HCT116 (cell line): Measurements from ENCODE around the gene DCAF15. TPM values are rescaled to one million over a fixed set of nuclear protein-coding genes. Genes with fewer than 3 reads are reported as not detected.

Experiments
- ATAC-seq: fragments of 200-7000 bp; cut with Tn5 transposase; 2 replicates; pipeline ENCODE4 v1.9.1; 2020; ENCODE audit warnings: mild to moderate bottlenecking, moderate library complexity
- BruUV-seq: library from RNA; stranded (reverse); fragments of 400-500 nt; replicated peaks from 2 replicates; lab custom pipeline; 2021; lab: Mats Ljungman, UMichigan
- CTCF ChIA-PET: fragments of 300-600 bp; sonication (Branson Sonifier 250); formaldehyde crosslinking; loops from one replicate; lab custom pipeline; 2021; ENCODE audit warnings: antibody characterized with exemption; lab: Charles Lee
- POLR2A ChIA-PET: fragments of 300-600, 350-600 bp; sonication (Branson Sonifier 250); formaldehyde crosslinking; loops from one replicate; lab custom pipeline; 2021; ENCODE audit warnings: antibody characterized with exemption; lab: Charles Lee
- RAD21 ChIA-PET, 2 experiments: fragments of 300-600 bp; sonication (Branson Sonifier 250); formaldehyde crosslinking; loops; one replicate each; lab custom pipeline; 2023; ENCODE audit warnings: low total read pairs in 2 of 2; ENCODE audit not compliant: uncharacterized antibody in 2 of 2, unreplicated experiment in 2 of 2, low non-redundant PET in 1 of 2; lab: Charles Lee
- DNase-seq: peaks from one replicate; pipeline ENCODE4 v3.0.0-alpha.2; 2010; ENCODE audit warnings: low read depth, low spot score
- H2AFZ ChIP-seq: fragments of 200-600 bp; shearing (Covaris generic), sonication (generic); 2 replicates; pipeline ENCODE4 v1.6.1; 2017; ENCODE audit warnings: low read depth, mixed run types, mixed read lengths, antibody characterized with exemption, low read length; ENCODE audit not compliant: poor library complexity, severe bottlenecking
- H3K27ac ChIP-seq: 2 replicates; pipeline ENCODE4 v1.5.1; 2012; ENCODE audit warnings: low read depth, low read length
- H3K27me3 ChIP-seq: fragments of 200-600 bp; sonication (generic); 2 replicates; pipeline ENCODE4 v1.6.1; 2016; ENCODE audit warnings: mixed run types, low read length, mixed read lengths; ENCODE audit not compliant: insufficient read depth
- H3K36me3 ChIP-seq, 2 experiments: fragments of 200-500 bp in 1 of 2; fragments of 200-600 bp in 1 of 2; sonication (Bioruptor generic) in 1 of 2; sonication (generic) in 1 of 2; 2 replicates each; pipeline versions ENCODE4 v1.5.1 to v1.6.1; 2014 to 2016; ENCODE audit warnings: low read length in 2 of 2, inconsistent platforms in 1 of 2, mixed read lengths in 1 of 2, mixed run types in 1 of 2; ENCODE audit not compliant: insufficient read depth in 2 of 2, control insufficient read depth in 1 of 2
- H3K4me1 ChIP-seq, 2 experiments: fragments of 200-600 bp in 1 of 2; sonication (generic) in 1 of 2; 2 replicates each; pipeline versions ENCODE4 v1.5.1 to v1.6.1; 2012 to 2017; ENCODE audit warnings: low read length in 2 of 2, inconsistent platforms in 1 of 2, mild to moderate bottlenecking in 1 of 2, mixed read lengths in 1 of 2, mixed run types in 1 of 2, moderate library complexity in 1 of 2; ENCODE audit not compliant: insufficient read depth in 2 of 2, control insufficient read depth in 1 of 2
- H3K4me2 ChIP-seq: fragments of 200-600 bp; sonication (generic); 2 replicates; pipeline ENCODE4 v1.6.1; 2017; ENCODE audit warnings: mixed run types, low read length, mixed read lengths
- H3K4me3 ChIP-seq, 2 experiments: fragments of 200-600 bp in 1 of 2; sonication (generic) in 1 of 2; replicated peaks in 1 of 2; 2 replicates each; pipeline ENCODE4 v1.5.1; 2011 to 2016; ENCODE audit warnings: low read length in 2 of 2, control low read depth in 1 of 2, low read depth in 1 of 2, mild to moderate bottlenecking in 1 of 2, mixed read lengths in 1 of 2, mixed run types in 1 of 2
- H3K79me2 ChIP-seq: fragments of 200-600 bp; sonication (generic); 2 replicates; pipeline ENCODE4 v1.6.1; 2017; ENCODE audit warnings: mild to moderate bottlenecking, mixed run types, low read length, moderate library complexity, mixed read lengths; ENCODE audit not compliant: insufficient read depth
- H3K9ac ChIP-seq: fragments of 200-600 bp; sonication (generic); 2 replicates; pipeline ENCODE4 v1.6.1; 2016; ENCODE audit warnings: low read length, mixed read lengths
- H3K9me2 ChIP-seq: fragments of 200-600 bp; sonication (generic), shearing (Covaris generic); 2 replicates; pipeline ENCODE4 v1.6.1; 2017; ENCODE audit warnings: mixed run types, mild to moderate bottlenecking, moderate library complexity; ENCODE audit not compliant: insufficient read depth
- H3K9me3 ChIP-seq, 2 experiments: fragments of 200-500 bp in 1 of 2; fragments of 200-600 bp in 1 of 2; sonication (Bioruptor generic) in 1 of 2; sonication (generic) in 1 of 2; 2 replicates each; pipeline ENCODE4 v1.6.1; 2014 to 2017; ENCODE audit warnings: low read length in 2 of 2, mixed read lengths in 2 of 2, inconsistent platforms in 1 of 2, low read depth in 1 of 2, mild to moderate bottlenecking in 1 of 2, mixed run types in 1 of 2, moderate library complexity in 1 of 2; ENCODE audit not compliant: control insufficient read depth in 1 of 2, insufficient read depth in 1 of 2
- H4K20me1 ChIP-seq: fragments of 200-600 bp; sonication (generic), shearing (Covaris generic); 2 replicates; pipeline ENCODE4 v1.6.1; 2017; ENCODE audit warnings: mixed run types, mild to moderate bottlenecking, moderate library complexity; ENCODE audit not compliant: insufficient read depth
- CEBPB ChIP-seq: IDR thresholded peaks from 2 replicates; pipeline ENCODE4 v1.6.1; 2012; ENCODE audit warnings: low read depth
- CTCF ChIP-seq, 3 experiments: fragments of 200-600 bp in 1 of 3; sonication (generic) in 1 of 3; IDR thresholded peaks in 2 of 3; conservative IDR thresholded peaks in 1 of 3; 2 replicates each; pipeline ENCODE4 v1.5.1; 2012 to 2017; ENCODE audit warnings: low read depth in 2 of 3, low read length in 2 of 3, antibody characterized with exemption in 1 of 3, borderline replicate concordance in 1 of 3, control low read depth in 1 of 3, mild to moderate bottlenecking in 1 of 3, mixed read lengths in 1 of 3, mixed run types in 1 of 3, moderate library complexity in 1 of 3; ENCODE audit not compliant: insufficient read depth in 1 of 3
- EGR1 ChIP-seq: IDR thresholded peaks from 2 replicates; pipeline ENCODE4 v1.6.1; 2012; ENCODE audit warnings: low read depth
- JUND ChIP-seq: IDR thresholded peaks from 2 replicates; pipeline ENCODE4 v1.6.1; 2012
- MAX ChIP-seq: IDR thresholded peaks from 2 replicates; pipeline ENCODE4 v1.6.1; 2012
- POLR2A ChIP-seq: IDR thresholded peaks from 2 replicates; pipeline ENCODE4 v1.7.0; 2011; ENCODE audit warnings: borderline replicate concordance; ENCODE audit not compliant: insufficient read depth, insufficient read length; ENCODE audit errors: extremely low read depth
- RAD21 ChIP-seq: IDR thresholded peaks from 2 replicates; pipeline ENCODE4 v1.6.1; 2012; ENCODE audit warnings: low read depth, mild to moderate bottlenecking
- REST ChIP-seq: IDR thresholded peaks from 2 replicates; pipeline ENCODE4 v1.6.1; 2012; ENCODE audit warnings: low read depth
- SP1 ChIP-seq: IDR thresholded peaks from 2 replicates; pipeline ENCODE4 v1.6.1; 2012; ENCODE audit warnings: low read depth
- TCF7L2 ChIP-seq: IDR thresholded peaks from 2 replicates; pipeline ENCODE4 v1.7.0; 2011; ENCODE audit warnings: borderline replicate concordance, inconsistent platforms; ENCODE audit not compliant: insufficient read depth, insufficient read length; ENCODE audit errors: extremely low read depth
- ZBTB33 ChIP-seq: IDR thresholded peaks from 2 replicates; pipeline ENCODE4 v1.6.1; 2011; ENCODE audit warnings: mild to moderate bottlenecking, low read length, moderate library complexity; ENCODE audit not compliant: insufficient replicate concordance; ENCODE audit errors: extremely low read depth
- ZFX ChIP-seq: fragments of 450-650 bp; IDR thresholded peaks from 2 replicates; pipeline ENCODE4 v1.6.1; 2017
- intact Hi-C: fragments of 100-400 bp; cut with micrococcal nuclease; formaldehyde crosslinking; loops from 2 replicates; pipeline ENCODE4 v1.10.0; 2022
- total RNA-seq: library from RNA; stranded (reverse); gene quantifications from one replicate; pipeline ENCODE4 v1.2.1, GENCODE V29; 2021; ENCODE audit not compliant: unreplicated experiment

The DCAF15 gene
- total RNA-seq, 1 experiment from 2014 or later: 46.2 TPM

GRCh38 chr19:13963603-13964105 is 11.3 kb downstream of the DCAF15 start:
- Histone ChIP-seq H3K9ac (no peak overlapping the region), H3K36me3 (peaks cover 6 to 12% of the 10 kb centered on the region in 2 experiments; a peak in 3 of 4 replicates), H3K9me2 (no peaks in the 10 kb centered on the region), H2AFZ (no peak overlapping the region), H3K9me3 (no peaks in the 10 kb centered on the region), H3K4me1 (no peaks in the 10 kb centered on the region), H3K27ac (no peak overlapping the region), H3K27me3 (no peaks in the 10 kb centered on the region), H3K4me2 (no peak overlapping the region)
- intact Hi-C loops: no loop called here
- ChIA-PET CTCF (no interaction called here), POLR2A (no interaction called here), RAD21 (no interaction called here)
- no TSS peak for BruUV-seq
- DNase-seq: no peak
- ATAC-seq: no peak
- no peak for TF ChIP-seq REST
- no peak for TF ChIP-seq TCF7L2
- no peak for TF ChIP-seq EGR1
- TF ChIP-seq RAD21: no peak
- TF ChIP-seq CEBPB: no peak
- no peak for TF ChIP-seq CTCF (IDR thresholded peaks at IDR 0.05 in 2 of 3, conservative IDR thresholded peaks at IDR 0.05 in 1 of 3; ENCODE audit: borderline replicate concordance in 1 of 3, insufficient read depth in 1 of 3, low read depth in 2 of 3, low read length in 2 of 3)
- TF ChIP-seq SP1: no peak
- no peak for TF ChIP-seq JUND
- no peak for TF ChIP-seq POLR2A
- TF ChIP-seq ZBTB33: no peak
- no peak for TF ChIP-seq ZFX
- no peak for TF ChIP-seq MAX
- TF ChIP-seq, all 23 proteins: peak for 0
- Histone ChIP-seq H3K79me2 (no peaks in the 10 kb centered on the region), H3K4me3 (no peak overlapping the region), H4K20me1 (no peaks in the 10 kb centered on the region)
